ENCODE data around the gene SYNM.

Gene SYNM

DNA sequence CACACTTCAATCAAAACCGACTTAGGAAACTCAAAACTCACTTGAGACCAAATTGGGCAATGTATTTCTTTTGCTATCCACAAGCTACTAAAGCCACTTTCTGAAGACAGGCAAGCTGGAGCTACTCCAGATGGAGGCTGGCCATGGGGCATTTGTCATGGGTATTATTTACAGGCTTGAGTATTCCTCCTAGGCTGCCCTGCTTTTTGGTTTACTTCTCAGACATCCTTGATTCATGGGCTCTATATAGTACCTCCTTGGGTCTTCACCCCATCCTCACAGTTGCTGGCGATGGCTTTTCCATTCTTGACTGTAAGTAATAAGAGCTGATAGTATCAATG is 18.6 kb upstream of the SYNM start:
- no peak for FAIRE-seq

DNA sequence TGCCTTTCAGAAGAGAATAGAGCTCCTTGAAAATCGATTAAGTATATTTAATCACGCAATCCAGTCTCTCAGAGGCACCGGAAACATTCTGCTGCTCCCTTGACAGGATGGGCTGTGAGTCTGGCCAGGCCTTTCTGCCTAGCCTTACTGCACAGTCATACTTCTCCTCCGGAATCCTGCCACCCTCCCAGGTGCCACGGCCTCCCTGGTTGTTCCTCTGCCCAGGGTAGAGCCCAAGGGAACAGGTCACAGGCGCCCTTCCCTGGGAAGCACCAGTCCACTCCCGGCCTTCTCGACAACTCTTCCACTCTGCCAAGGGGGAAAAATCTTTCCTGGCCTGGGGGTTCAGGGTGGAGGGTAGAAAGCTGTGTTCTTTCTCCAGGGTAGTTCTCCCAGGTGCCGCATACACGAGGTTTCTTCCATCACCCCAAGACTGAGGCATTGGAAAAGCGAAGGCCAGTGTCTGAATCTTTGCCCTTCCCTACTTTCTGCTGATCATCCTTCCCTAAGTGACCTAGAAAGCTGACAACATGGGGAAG is 17.4 kb upstream of the SYNM start:
- no peak for FAIRE-seq

DNA sequence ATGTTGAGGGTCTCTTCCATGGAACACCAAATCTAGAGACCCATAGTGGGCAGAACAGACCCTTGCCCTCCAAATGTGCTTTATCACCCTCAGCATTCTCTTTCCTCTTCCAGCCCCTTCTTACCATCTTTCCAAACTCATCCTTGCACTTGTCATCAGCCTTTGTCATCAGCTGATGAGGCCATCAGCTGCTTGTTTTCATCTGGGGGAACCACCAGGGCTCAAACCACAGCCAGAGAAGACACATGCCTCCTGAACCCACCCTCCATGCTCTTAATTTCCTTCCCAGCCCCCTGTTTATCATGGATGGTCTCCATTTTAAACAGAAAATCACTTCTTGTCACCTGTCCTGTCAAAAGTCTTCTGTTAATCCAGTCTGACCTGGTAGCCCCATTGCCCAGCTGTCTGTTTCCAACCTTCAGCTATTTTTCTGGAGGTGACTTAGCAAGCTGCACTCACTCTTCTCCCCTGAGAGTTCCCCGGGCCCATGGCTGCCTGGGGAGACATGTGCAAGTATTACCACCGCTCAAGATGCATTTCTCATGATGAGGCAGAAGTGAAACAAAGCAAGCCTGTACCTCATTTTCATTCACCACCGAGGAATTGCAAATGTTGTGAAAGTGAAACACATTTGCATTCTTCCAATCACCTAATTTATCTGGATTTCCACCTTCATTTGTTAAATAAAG is 14.7 kb upstream of the SYNM start:
- no peak for FAIRE-seq

DNA sequence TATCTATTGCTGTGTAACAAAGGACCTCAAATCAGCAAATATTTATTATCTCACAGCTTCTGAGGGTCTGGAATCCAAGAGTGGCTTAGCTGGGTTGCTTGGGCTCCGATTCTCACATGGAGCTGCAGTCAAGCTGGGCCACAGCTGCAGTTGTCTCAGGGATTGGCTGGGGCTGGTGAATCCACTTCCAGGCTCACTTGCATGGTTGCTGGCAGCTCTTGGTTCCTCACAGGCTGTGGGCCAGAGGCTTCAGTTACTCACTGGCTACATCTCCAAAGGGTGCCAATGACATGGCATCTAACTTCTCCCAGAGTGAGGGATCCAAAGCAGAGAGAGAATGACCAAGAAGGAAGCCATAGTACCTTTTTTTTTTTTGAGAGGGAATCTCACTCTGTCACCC is 13.9 kb upstream of the SYNM start:
- FAIRE-seq, result no peak

DNA sequence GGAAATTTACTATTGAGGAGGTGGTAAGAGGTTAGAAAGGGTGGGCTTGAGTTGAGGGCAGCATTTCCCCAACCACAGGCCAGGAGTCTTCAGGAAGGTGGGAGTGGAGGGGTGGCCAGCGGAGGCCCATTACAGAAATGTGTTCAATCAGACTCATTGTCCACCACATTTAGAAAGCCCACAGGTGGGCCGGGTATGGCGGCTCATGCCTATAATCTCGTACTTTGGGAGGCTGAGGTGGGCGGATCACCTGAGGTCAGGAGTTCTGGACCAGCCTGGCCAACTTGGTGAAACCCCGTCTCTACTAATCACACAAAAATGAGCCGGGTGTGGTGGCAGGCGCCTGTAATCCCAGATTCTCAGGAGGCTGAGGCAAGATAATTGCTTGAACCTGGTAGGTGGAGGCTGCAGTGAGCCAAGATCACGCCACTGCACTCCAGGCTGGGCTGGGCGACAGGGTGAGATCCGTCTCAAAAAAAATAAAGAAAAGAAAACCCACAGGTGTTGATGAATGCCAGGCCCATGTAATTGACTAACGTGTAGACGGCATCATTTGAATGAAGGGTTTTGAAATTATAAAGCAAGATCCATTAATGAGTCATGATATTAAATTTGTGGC is 12.2 kb upstream of the SYNM start:
- no peak for FAIRE-seq

DNA sequence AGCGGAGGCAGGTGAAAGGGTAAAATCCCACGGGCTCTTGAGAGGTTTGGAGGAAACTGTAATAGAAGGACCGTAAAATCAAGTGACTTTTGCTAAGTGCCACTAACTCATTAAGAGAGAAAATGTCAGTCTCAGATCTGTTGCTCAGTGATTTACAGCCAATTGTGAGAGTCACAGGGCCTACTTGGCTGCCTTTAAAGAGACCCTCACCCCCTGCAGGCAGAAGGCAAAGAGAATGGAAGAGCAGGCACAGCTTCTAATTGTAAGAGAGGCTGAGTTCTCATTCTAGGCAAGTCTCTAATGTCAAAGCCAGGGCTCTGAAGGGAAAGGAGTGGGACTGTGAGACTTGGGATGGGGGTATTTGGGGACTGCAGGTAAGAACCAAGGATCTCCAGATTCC is 9.3 kb upstream of the SYNM start:
- FAIRE-seq, result no peak

DNA sequence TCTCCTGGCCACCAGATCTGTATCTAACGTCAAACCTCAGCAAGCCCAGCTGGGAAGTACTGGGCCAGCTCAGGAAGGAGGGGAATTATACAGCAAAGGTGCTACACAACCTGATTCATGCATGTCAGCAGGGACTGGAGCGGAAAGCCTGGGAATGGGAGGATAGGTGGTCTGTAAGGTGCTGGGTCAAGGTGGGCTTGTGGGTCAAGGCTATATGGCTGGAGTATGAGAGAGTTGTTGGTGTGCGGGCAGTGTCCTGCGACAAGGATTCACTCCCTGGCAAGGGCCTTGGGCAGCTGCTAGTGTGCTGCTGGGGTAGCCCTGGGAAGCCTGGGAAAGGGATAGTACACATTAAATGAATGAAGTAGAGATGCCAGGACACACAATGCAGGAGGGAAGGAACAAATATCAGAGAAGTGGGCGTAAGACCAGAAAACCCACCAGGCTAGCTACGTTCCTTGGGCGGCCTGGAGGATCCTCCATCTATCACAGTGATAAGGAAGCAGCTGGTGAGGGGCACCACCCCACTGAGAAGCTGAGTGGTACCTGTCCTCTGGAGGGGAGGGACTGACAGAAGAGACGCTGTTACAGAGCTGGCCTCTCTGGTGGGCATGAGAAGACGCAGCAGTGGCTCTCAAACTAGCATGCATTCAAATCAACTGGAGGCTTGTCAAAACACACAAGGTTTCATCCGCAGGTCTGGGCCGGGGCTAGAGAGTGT is 8.5 kb upstream of the SYNM start:
- FAIRE-seq, result no peak

DNA sequence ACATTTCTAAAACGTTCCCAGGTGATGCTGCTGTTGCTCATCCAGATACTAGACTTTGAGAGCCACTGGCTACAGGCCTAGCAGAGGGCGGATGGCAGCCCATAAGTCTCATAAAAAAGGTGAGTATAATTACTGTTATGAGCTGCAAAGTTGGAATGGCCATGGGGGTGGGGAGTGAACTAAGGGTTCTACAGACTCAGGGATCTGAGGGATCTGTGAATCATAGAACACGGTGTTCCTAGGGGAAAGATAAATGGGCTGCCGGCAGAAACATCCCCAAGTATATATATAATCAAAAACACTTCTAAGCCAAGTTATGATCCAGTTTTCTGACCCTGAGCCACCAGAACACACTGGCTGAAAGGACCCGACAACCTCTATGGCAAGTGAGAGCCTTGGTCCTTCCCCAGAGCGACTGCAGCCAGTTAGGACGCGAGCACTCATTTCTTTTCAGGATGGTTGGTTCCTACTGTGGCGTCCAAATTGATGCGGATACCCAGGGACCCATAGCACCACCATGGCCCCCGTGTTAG is 7.9 kb upstream of the SYNM start:
- no peak for FAIRE-seq

DNA sequence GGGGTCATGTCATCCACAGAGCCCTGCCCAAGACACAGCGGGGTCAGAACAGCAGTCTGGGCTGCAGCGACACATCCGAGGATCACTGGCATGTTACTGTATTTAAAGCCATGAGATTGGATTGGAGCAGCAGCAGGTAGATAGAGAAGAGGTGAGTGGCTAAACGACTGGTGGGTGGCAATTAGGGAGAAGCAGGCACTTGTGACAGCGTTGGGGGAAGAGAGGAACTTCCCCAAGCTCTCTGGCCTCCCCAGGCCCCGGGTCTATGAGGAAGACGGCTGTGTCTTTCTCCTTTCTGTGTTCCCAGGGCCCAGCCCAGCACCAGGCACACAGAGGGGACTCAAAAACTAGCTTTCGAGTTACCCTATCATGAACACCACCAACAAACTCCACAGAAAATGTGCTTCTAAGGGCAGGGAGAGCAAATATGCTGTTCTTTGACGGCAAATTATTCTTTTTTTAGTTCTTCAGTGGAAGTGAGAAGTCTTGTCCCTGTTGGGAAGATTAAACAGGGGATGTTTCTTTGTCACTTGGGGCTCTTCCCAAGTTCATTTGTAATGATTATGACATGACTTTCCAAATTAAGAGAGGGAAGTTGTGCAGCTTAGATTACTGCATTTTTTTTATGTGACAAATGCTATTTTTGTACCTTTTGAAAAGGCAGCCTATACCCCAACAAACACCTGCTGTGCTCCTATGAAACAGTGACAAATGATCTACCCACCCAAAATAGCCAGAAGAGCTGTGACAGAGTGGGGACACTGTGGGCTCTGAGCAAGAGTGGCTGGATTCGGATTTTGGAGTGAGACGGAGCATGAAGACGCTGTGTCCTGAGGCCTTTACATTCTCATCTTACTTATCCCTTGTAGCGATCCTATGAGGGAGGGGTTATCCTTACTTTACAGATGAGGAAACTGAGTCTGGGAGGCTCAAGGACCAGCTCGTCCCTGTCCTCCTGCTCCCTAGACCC is 7.2 kb upstream of the SYNM start:
- FAIRE-seq, result no peak

DNA sequence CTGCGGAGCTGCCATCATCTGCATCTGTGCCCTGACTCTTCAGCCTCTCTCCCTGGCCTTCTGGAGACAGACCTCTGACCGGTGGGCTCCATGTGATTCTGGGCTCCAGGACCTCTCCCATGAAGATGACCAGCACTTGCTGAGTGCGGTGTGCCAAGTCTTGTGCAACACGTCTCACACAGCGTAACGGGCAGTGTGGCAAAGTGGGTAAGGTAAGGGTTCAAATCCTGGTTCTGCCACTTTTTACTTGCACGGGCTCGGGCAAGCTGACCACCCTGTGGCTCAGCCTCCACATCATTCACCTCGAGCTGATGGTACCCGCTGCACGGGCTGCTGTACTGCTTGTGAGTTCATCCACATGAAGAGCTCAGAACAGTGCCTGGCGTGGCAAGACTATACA is 6.5 kb upstream of the SYNM start:
- no peak for FAIRE-seq

DNA sequence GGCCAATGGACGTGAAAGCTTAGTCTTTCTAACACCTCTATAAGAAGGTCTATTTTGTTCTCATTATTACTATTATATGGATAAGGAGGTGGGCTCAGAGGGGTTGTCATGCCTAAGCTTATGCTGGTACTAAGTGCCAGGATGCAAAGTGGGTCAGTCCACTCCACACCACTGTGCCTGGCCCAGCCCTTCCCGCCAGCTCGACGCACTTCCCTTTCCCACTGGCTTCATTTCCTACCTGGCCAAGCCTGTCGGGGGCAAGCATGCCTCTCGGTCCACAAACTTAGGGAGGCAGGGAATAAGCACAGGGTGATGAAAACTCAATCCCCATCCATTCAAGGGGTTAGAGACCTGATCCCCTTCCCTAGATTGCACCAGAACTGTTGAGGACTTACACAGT is 5.9 kb upstream of the SYNM start:
- no peak for FAIRE-seq

DNA sequence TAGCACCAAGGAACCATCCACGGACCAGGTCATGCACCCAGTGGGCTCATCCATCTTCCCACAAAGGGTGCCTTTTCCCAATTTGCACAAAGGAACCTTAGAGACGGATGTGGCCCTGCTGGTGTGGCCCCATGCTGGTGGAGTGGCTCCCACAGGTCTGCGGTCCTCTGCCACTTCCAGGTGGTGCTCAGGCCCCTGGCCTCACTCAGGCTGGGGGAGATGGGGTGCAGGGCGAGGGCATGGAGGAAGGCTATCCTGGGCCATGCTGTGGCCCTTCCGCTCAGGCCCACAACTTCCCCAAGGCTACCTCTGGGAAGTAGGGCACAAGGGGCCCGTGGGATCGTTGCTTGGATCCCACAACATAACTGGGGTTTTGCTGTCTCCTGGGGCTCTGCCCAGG is 5.2 kb upstream of the SYNM start:
- no peak for FAIRE-seq

DNA sequence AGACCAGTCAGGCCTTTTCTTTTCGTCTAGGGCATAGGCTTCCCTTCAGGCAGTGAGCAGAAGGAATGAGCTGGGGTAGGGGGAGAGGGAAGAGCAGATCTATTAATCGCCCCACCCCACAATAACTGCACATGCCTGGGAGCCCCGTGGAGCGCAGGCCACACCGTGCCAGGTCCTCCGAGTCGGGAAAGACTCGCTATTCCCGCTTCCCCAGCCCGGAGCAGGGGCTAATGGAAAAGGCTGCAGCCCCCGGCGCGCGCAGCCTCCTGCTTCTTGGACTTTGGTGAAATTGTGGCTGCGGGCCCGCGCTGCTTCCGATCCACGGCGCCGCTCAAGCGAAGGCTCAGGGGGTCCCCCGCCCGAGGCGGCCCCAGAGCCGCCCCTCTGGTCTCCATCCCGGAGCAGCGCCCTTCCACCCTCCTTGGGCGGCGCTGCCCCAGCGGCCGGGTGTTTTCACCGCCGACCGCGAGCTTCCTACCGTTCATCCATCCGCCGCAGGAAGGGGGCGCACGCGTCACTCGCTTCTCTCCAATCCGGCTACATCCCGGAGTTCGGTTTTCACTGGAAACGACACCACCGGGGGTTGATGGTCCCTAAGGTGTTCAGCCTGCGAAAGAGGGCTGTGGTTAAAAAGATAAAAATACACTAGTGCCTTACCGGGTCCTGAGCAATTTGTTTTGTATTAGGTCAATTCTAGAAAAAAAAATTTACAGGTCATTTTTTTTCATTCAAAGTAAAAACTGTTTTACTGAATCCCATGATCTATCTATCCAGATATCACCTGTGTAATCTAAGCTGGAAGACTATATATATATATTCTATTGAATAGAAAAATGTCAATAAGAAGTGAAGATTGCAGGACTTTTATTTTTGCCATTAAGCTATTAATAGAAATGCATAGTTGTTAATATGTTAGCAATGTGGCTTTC is 4.4 kb upstream of the SYNM start:
- no peak for FAIRE-seq

DNA sequence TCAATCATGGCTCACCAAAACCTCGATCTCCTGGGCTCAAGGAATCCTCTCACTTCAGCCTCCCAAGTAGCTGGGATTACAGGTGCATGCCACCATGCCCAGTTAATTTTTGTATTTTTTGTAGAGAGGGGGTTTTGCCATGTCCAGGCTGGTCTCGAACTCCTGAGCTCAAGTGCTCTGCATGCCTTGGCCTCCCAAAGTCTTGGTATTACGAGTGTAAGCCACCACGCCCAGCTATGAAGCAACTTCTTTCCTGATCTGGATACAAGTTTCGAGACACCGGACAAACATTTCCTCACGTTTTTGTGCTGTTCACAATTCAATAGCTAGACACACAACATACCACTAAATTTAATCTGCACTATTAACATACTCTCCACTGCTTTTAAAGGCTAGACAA is 3.4 kb upstream of the SYNM start:
- no peak for FAIRE-seq

DNA sequence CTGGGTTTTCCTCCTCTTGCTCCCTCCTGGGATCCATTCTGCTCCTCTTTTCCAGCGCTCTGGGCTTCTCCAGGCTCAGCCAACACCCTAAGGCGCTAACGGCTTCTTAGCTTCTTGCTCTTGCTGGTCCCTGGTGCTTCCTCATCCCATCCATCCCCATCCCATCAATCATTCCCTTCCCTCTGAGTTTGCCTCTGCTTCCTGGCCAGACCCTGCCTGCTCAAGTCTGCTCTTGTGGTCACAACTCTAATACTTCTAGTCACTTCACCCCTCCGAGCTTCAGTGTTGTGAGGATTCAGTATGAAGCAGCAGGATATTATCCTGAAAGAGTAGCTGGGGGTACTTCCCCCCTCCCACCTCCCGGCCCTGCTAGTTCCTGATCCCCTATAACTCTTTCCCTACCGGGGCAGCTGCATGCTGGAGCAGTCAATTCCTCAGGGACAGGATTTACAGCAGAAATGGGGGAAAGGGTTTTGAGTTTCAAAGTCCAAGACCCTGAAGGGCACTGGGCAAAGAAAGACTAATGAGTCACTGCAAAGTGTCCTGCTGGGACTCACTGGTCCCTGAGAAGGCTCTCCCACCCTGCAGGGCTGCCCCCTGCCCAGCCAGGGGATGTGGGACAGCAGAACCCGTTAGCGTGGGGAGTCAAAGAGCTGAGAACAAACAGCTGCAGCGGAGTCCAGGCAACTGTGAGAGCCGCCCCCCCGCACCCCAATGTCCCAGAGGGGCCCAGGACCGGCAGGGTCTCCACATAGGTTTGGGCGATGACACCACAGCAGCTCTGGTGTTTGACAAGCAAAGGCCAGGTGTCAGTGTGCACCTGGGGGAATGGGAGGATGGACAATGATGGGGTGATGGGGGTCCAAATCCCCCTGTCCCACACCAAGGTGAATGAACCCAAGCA is 2.3 kb upstream of the SYNM start:
- no peak for FAIRE-seq

DNA sequence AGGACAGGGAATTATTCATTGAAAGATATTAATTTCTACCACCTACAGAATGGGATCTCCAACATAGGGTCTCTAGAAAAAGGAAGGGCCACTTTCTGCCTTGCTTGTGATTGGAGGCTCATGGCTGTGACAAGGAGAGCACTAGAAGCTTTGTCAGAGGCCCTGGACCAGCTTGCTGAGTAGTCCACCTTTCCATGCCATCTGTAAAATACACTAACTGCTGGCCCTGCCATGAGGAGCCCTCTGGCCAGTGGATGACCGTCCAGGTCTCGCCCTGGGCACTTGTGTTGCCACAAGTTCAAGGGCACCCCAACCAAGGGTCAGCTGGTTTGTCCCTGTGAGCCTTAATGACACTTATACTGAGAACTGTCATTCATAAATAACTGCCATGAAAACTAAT is 1.6 kb upstream of the SYNM start:
- FAIRE-seq, result no peak

DNA sequence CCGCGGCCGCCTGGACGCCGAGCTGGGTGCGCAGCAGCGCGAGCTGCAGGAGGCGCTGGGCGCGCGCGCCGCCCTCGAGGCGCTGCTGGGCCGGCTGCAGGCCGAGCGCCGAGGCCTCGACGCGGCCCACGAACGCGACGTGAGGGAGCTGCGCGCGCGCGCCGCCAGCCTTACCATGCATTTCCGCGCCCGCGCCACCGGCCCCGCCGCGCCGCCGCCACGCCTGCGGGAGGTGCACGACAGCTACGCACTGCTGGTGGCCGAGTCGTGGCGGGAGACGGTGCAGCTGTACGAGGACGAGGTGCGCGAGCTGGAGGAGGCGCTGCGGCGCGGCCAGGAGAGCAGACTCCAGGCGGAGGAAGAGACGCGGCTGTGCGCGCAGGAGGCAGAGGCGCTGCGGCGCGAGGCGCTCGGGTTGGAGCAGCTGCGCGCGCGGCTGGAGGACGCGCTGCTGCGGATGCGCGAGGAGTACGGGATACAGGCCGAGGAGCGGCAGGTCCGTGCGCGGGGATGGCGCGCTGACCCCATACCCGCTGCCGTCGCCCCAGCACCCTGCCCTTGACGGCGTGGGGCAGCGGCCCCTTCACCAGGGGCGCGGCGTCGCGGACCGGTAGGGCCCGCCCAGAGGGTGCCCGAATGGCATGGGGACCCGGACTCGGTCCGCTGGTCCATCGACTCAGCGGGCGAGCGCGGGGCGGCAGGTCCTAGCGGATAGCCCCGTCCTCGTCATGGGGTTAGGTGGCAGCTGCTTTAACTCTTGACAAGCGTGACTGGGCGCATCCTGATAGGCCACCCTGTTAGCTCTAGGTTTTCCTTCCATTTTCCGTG is 848 bp downstream of the SYNM start:
- FAIRE-seq, result no peak

DNA sequence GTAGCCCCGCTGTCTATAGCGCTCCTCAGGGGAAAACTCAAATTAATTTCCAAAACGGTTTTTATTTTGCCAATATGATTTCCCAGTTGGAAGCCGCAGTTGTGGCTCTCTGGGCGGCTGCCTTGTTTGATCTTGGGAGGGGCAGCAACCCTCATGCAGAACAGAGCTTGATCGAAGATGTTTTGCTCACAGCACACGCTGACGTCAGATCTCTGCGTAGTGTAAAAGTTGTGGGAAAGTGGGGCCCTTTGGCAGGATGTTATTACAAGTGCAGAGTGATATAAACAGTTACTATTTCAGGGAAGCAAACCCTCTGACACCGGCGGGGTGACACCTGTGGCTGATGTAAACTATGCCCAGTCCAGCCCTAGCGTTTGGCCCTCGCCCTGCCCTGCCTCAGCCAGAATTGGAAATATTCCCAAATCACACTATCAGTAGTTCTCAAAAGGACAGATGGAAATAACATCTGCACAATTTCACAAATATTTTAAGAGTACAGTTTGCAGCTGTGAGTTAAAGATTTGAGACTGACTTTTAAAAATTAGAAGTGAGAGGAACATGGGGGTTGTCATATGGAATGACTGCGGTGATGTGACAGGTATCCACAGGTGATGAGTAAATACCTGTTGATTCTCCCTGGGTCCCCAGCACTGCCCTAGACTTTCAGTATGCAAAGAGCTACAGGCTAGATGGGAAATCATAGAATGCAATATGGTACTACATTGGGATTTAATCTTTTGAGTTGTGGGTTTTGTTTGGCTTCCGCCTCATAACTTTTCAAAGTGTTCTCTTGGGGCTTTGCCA is 1.7 kb downstream of the SYNM start:
- FAIRE-seq, result no peak

DNA sequence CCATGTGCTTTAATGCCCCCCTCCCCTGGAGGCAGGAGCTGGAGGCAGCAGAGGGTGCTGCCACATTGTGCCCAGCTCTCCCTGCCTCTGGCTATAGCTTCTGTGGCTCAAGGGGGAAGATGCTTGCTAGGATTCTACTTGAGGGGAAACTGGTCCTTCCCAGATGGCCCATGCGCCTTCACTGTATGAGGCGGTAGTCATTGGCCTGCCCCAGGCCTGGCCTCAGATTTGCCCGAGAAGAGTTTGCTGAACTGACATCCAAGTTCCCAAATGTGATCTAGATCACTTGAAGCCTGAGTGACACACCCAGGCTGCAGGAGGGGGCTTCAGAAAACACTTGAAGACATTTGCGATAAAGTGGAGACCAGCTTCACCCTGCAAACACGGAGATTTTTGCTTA is 4.1 kb downstream of the SYNM start:
- no peak for FAIRE-seq

Measured in endometrium (tissue), 2 donors.